ENCODE data around the gene ELAC1.

DNA sequence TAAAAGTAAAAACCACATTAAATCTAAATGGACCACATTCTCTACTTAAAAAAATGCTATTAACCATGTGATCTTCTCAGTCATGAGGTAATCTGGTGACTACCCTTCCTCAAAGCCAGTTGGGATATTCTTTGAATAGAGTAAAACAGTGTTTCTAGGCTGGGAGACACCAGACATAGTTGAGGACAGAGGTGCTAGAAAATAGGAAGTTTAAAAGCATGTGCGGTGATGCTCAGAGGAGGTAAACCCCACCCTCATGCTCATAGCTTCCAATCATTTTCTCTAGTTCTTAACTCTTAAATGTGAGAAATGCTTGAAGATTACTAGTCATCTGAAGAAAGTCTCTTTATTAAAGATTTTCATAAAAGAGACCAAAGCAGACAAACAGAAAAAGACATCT, 30.7 kb upstream of the ELAC1 start:
- TF ChIP-seq, protein P1, sequence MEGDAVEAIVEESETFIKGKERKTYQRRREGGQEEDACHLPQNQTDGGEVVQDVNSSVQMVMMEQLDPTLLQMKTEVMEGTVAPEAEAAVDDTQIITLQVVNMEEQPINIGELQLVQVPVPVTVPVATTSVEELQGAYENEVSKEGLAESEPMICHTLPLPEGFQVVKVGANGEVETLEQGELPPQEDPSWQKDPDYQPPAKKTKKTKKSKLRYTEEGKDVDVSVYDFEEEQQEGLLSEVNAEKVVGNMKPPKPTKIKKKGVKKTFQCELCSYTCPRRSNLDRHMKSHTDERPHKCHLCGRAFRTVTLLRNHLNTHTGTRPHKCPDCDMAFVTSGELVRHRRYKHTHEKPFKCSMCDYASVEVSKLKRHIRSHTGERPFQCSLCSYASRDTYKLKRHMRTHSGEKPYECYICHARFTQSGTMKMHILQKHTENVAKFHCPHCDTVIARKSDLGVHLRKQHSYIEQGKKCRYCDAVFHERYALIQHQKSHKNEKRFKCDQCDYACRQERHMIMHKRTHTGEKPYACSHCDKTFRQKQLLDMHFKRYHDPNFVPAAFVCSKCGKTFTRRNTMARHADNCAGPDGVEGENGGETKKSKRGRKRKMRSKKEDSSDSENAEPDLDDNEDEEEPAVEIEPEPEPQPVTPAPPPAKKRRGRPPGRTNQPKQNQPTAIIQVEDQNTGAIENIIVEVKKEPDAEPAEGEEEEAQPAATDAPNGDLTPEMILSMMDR (IDR thresholded peaks at IDR 0.05) = no peak
- TF ChIP-seq, protein P2, sequence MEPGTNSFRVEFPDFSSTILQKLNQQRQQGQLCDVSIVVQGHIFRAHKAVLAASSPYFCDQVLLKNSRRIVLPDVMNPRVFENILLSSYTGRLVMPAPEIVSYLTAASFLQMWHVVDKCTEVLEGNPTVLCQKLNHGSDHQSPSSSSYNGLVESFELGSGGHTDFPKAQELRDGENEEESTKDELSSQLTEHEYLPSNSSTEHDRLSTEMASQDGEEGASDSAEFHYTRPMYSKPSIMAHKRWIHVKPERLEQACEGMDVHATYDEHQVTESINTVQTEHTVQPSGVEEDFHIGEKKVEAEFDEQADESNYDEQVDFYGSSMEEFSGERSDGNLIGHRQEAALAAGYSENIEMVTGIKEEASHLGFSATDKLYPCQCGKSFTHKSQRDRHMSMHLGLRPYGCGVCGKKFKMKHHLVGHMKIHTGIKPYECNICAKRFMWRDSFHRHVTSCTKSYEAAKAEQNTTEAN (CRISPR knock-in tag; IDR thresholded peaks at IDR 0.05) = no peak
